LHCN-M2 (cell line): ENCODE data around the gene TSPEAR. TPM values are rescaled to one million over a fixed set of nuclear protein-coding genes. Genes with fewer than 3 reads are reported as not detected.
A peak's percentile ranks its signal among the peaks of the same experiment; 100 is the strongest.

Experiments
- DNase-seq: peaks from one replicate; pipeline ENCODE4 v3.0.0-alpha.2; 2012; ENCODE audit warnings: low read depth
- total RNA-seq: library from RNA; depleted of rRNA; stranded (reverse); fragments of >200 nt; gene quantifications from 2 replicates; pipeline ENCODE4 v1.2.3, GENCODE V29; 2014; rRNA removed

Gene TSPEAR
- total RNA-seq, 1 experiment from 2014 or later, result not detected

- no peak for DNase-seq
Measured at GRCh38 chr21:44454747-44455523, 256.4 kb downstream of the TSPEAR start, which contains the start of gene LRRC3. Gene LRRC3 (plus strand): TSS chr21:44455510. CDS start chr21:44456645, 1,135 bp downstream.

GRCh38 chr21:44454058-44454457 lies 257.3 kb downstream of the TSPEAR start:
- no peak for DNase-seq

GRCh38 chr21:44453120-44453519 lies 258.3 kb downstream of the TSPEAR start:
- DNase-seq, result no peak

GRCh38 chr21:44450999-44451398 lies 260.4 kb downstream of the TSPEAR start:
- DNase-seq, result no peak

- no peak for DNase-seq
Measured at GRCh38 chr21:44450402-44450801, 261.0 kb downstream of the TSPEAR start.

GRCh38 chr21:44449473-44450363 lies 261.7 kb downstream of the TSPEAR start:
- DNase-seq, result peak; percentile 6

- DNase-seq, result no peak
Measured at GRCh38 chr21:44448651-44449131, 262.7 kb downstream of the TSPEAR start.

Other genes starting within 250 kb of the TSPEAR start
- not detected in 2 replicates for gene KRTAP10-1, start 171.4 kb downstream of the TSPEAR start, total RNA-seq
- not detected in 2 replicates for gene KRTAP10-2, start 160.1 kb downstream of the TSPEAR start, total RNA-seq
- gene KRTAP10-3, start 152.8 kb downstream of the TSPEAR start, total RNA-seq, result not detected in 2 replicates
- gene KRTAP10-4, start 137.8 kb downstream of the TSPEAR start, total RNA-seq, result not detected in 2 replicates
- gene KRTAP10-5, start 131.0 kb downstream of the TSPEAR start, total RNA-seq, result not detected in 2 replicates
- gene KRTAP10-6, start 119.1 kb downstream of the TSPEAR start, total RNA-seq, result not detected in 2 replicates
- not detected in 2 replicates for gene KRTAP10-7, start 111.0 kb downstream of the TSPEAR start, total RNA-seq
- gene KRTAP10-8, start 99.5 kb downstream of the TSPEAR start, total RNA-seq, result not detected in 2 replicates
- not detected in 2 replicates for gene KRTAP10-9, start 84.5 kb downstream of the TSPEAR start, total RNA-seq
- not detected in 2 replicates for gene KRTAP10-10, start 74.2 kb downstream of the TSPEAR start, total RNA-seq
- gene KRTAP10-11, start 65.2 kb downstream of the TSPEAR start, total RNA-seq, result not detected in 2 replicates
- gene KRTAP12-4, start 56.9 kb downstream of the TSPEAR start, total RNA-seq, result not detected in 2 replicates
- not detected in 2 replicates for gene KRTAP12-3, start 53.6 kb downstream of the TSPEAR start, total RNA-seq
- not detected in 2 replicates for gene KRTAP12-2, start 44.6 kb downstream of the TSPEAR start, total RNA-seq
- gene KRTAP12-1, start 29.4 kb downstream of the TSPEAR start, total RNA-seq, result not detected in 2 replicates
- not detected in 2 replicates for gene KRTAP10-12, start 14.4 kb downstream of the TSPEAR start, total RNA-seq
- gene UBE2G2, start 90.2 kb upstream of the TSPEAR start, total RNA-seq, result 54.5 and 55.5 TPM in 2 replicates
- 125 and 129 TPM in 2 replicates for gene SUMO3, start 106.5 kb upstream of the TSPEAR start, total RNA-seq
- gene PTTG1IP, start 162.1 kb upstream of the TSPEAR start, total RNA-seq, result 496 and 531 TPM in 2 replicates
- gene ITGB2, start 209.3 kb upstream of the TSPEAR start, total RNA-seq, result 3.7 and 3.8 TPM in 2 replicates
- gene SLX9, start 228.5 kb upstream of the TSPEAR start, total RNA-seq, result 21.2 and 24.9 TPM in 2 replicates